ENCODE measurements around the gene PKP2. TPM values are rescaled to one million over a fixed set of nuclear protein-coding genes. Genes with fewer than 3 reads are reported as not detected.

Gene PKP2
- total RNA-seq, 4 donors from 2014 or later = 3.9 to 24.8 (median 14.7) TPM

DNA sequence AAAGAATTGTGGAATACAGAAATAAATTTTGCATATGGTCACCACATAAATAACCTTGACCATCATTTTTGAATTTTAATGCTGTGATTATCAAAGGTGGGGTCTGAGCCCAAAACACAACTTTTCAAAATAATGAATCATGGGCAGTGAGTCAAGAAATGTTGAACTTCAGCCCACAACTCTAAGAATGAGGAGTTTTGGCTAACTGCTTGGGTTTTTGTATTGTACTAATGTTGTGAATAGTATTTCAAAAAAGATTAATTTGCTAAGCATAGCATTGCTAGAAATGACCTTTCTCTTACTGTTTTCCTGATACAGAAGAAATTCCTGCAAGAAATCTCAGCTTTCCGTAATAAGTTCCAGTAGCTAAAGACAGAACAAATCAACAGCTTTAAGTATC is 116.5 kb downstream of the PKP2 start:
- peak; percentile 66 for ATAC-seq (ENCODE audit: low FRiP score)
- DNase-seq (ENCODE audit: low spot score) = no peak
- TF ChIP-seq, protein P1, sequence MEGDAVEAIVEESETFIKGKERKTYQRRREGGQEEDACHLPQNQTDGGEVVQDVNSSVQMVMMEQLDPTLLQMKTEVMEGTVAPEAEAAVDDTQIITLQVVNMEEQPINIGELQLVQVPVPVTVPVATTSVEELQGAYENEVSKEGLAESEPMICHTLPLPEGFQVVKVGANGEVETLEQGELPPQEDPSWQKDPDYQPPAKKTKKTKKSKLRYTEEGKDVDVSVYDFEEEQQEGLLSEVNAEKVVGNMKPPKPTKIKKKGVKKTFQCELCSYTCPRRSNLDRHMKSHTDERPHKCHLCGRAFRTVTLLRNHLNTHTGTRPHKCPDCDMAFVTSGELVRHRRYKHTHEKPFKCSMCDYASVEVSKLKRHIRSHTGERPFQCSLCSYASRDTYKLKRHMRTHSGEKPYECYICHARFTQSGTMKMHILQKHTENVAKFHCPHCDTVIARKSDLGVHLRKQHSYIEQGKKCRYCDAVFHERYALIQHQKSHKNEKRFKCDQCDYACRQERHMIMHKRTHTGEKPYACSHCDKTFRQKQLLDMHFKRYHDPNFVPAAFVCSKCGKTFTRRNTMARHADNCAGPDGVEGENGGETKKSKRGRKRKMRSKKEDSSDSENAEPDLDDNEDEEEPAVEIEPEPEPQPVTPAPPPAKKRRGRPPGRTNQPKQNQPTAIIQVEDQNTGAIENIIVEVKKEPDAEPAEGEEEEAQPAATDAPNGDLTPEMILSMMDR (IDR thresholded peaks at IDR 0.05) = no peak

DNA sequence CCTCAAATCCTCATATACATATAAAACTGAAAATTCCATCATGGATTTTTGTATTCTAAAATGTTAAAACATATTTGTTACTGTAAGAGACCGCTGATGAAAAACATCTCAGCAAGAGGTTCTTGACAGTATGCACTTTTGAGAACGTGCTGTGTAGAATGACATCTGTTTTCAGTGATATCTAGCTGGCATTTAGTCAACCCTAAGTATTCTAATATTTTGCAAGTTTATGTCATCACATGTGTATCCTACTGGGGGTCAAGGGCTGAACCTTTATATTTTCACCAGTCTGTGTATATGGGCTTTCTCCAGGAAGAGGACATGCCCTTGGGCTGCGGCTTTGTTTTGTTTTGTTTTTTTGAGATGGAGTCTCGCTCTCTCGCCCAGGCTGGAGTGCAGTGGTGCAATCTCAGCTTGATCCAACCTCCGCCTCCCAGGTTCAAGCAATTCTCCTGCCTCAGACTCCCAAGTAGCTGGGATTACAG is 118.8 kb downstream of the PKP2 start:
- ATAC-seq (ENCODE audit: low FRiP score) (no peak), DNase-seq (ENCODE audit: low spot score) (no peak)
- TF ChIP-seq, protein P1 (IDR thresholded peaks at IDR 0.05) = no peak

DNA sequence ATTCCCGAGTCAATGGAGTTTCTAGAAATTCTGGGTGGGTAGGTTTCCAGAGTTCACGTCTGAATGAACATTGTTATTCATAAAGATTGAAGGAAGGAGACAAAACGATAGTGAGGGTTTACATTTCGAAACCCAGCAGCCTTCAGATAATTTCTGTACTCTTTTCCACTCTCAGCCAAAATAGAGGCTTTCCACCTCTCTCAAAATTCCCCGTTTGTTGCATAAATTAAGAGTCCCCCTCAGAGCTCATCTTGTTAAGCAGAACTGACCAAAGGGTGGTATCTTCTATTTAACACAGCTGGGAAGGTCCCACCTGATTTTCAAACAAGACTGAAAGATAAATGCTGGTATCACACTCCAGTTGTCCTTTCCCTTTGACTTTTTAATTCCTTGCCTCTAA is 119.4 kb downstream of the PKP2 start:
- DNase-seq (ENCODE audit: low spot score) (no peak), ATAC-seq (ENCODE audit: low FRiP score) (no peak)
- TF ChIP-seq, protein P1 (IDR thresholded peaks at IDR 0.05) = no peak

DNA sequence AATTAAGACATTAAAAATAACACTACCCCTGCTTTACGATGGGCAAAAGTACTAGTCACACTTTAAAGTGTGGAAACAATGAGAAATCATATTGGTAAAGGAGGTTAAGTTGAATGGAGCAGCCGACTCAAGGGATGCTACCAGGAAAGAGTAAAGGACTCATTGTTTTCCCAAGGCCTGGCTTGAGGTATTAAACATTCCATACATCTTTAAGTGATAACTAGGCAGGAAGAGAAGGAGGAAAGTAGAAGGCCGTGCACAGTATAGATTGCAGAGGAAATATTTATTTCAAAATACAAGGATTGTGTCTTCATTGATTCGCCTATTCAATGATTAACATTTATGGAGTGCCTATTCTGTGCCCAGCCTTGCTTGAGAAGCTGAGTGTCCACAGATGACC is 120.3 kb downstream of the PKP2 start:
- ATAC-seq (ENCODE audit: low FRiP score) (no peak), DNase-seq (ENCODE audit: low spot score) (no peak)
- TF ChIP-seq, protein P1 (IDR thresholded peaks at IDR 0.05) = no peak

DNA sequence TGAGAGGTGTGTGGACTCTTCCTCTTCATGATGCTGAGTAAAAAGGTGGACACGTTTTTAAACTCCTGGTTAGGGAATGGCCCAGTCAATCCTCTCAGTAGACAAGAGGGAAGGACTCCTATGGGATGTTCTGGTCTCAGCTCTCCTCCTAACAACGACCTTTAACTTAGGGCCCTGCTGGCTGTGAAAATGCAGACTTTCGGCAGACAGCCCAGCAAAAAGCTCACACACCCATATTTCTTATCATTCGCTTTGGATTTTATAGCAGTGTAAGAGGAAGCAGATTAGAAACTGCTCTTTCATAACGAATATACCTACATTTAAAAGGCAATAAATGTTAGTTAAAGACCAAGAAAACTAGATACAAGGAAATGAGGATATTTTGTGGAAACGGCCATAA is 122.9 kb downstream of the PKP2 start:
- TF ChIP-seq, protein P1 (IDR thresholded peaks at IDR 0.05) = no peak
- DNase-seq (ENCODE audit: low spot score) = no peak
- ATAC-seq (ENCODE audit: low FRiP score) = no peak

DNA sequence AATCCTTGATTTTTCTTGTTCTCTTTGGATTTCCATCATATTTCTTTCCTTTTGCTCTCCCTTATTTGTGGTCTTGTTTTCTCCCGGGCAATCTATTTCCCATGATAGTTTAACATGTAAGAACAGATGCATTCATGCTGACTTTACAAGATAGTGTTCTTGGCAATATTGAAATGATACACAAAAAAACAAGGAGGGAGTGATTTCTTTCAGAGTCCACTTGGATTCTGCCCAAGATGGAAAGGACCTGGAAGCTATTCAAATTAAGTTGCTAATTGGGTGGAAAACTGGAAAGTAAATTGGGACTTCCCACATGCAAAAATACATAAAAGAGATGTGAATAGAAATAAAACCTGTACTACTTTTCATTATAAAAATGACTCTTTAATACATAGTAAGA is 126.4 kb downstream of the PKP2 start:
- ATAC-seq (ENCODE audit: low FRiP score) (no peak), DNase-seq (ENCODE audit: low spot score) (no peak)
- TF ChIP-seq, protein P1 (IDR thresholded peaks at IDR 0.05) = no peak

DNA sequence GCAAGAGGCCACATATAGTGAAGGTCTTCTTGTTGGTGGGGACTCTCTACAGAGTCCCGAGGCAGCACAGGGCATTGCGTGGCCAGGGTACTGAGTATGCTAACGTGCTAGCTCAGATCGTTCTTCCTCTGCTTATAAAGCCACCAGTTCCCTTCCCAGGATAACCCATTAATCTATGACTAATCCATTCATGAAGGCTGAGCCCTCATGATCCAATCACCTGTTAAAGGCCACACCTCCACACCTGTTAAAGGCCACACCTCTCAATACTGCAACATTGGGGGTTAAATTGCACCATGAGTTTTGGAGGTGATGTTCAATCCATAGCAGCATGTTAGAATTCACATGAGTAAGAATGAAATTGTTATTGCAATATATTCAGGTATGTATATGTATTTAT is 128.1 kb downstream of the PKP2 start:
- ATAC-seq (ENCODE audit: low FRiP score) = no peak
- TF ChIP-seq, protein P1 (IDR thresholded peaks at IDR 0.05) = no peak
- DNase-seq (ENCODE audit: low spot score) = no peak
